NCI-H226 (cell line): ENCODE results near the gene P2RX4.
A peak's percentile ranks its signal among the peaks of the same experiment; 100 is the strongest.
"Not testable (repeated sequence)": the region's sequence is repeated elsewhere in the genome, so short reads cannot be mapped to it uniquely, and the experiment has no call there.

ENCODE experiments used
- DNase-seq: peaks from one replicate; pipeline ENCODE4 v3.0.0-alpha.2; 2015

The P2RX4 gene

DNA sequence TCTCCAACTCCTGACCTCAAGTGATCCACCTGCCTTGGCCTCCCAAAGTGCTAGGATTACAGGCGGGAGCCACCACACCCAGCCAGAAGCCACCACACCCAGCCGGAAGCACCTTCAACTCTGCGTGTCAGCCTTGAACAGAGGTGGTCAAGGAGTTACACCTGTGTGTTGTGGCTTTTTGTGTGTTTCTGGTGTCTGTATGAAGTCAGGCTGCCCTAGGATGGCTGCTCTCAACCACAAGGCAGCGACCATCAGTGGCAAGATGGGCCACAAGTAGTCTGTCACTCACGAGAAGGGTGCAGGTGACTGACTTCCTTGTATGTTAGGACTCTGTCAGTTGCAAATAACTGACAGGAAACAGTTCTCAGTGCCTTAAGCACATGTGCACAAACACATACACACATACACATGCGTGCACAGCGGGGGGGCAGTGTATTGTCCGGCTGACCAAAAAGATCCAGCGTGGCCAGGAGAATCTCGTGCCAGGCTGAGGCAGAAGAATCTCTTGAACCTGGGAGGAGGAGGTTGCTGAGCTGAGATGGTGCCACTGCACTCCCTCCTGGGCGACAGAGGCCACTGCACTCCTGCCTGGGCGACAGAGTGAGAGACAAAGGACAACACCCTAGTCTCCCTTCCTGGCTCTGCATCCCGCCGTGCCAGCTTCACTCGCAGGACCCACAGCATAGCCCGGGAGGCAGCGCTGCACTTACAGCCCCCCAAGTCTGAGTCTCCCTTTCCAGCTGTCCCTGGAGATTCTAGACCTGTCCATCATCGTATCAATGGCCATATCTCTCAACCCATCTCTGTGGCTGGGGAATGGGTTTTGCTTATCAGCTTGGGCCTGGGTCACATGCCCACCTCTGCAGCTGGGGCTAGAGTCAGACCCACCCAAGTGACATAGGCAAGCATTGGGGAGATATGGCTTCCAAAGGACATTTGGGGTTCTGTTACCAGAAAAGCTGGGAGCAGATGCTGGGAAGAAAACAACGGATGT lies 13.7 kb downstream of the P2RX4 start:
- DNase-seq = no peak

DNA sequence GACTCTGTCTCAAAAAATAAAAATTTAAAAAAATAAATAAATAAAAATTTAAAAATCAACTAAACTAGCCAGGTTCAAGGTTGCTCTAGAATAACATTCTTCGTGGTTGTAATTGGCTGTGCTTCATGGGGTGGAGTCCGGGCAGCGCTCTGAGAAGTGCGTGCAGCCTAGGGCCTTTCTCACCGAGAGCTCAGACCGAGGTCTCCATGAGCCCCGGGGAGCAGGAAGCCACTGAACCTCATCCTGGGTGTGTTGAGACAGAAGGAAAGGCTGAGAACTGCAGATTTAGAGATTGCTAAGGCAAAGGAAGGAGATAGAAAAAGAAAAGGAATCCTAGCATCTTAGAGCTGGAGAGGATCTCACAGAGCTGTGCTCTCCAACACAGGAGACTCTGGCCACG lies 14.7 kb downstream of the P2RX4 start:
- DNase-seq = no peak

DNA sequence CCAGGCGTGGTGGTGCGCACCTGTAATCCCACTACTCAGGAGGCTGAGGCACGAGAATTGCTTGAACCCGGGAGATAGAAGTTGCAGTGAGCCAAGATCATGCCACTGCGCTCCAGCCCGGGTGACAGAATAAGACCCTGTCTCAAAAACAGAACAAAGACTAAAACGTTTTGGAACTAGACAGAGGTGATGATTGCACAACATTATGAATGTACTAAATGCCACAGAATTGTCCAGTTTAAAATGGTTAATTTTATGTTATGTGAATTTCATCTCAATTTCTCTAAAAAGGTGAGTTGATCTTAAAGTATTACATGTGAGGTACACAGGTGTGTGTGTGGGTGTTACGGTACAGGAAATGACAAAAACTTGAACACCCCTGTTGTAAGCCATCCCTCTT lies 16.5 kb downstream of the P2RX4 start:
- DNase-seq = no peak

DNA sequence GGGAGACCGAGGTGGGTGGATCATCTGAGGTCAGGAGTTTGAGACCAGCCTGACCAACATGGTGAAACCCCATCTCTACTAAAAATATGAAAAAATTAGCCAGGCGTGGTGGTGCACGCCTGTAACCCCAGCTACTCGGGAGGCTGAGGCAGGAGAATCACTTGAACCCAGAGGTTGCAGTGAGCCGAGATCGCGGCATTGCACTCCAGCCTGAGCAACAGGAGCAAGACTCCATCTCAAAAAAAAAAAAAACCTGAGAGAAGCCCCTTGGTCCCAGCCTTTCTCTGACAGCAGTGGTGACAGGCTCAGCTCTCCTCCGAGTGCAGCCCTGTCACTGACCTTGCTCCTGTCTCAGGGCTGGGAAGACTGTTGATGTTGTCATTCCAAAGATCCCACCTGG lies 16.9 kb downstream of the P2RX4 start:
- DNase-seq = not testable (repeated sequence)

DNA sequence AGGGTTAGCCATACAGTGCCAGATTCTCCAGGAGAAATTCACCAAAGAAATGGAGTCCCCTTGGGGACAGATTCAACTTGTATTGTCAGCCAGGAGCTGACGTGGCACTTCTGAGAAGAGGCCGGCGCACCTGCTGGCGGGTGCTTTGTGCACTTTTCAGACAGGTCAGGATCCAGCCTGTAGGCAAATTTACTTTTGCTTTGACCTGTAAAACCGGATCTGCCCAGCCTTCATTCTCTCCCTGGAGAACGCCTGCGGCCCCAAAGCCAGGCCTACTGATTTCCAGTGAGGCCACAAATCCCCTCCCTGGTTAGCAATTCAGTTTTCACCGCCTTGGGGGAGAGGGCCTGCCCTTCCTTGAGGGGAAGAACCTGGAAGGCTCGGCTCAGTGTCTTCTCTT lies 17.4 kb downstream of the P2RX4 start:
- DNase-seq = no peak

DNA sequence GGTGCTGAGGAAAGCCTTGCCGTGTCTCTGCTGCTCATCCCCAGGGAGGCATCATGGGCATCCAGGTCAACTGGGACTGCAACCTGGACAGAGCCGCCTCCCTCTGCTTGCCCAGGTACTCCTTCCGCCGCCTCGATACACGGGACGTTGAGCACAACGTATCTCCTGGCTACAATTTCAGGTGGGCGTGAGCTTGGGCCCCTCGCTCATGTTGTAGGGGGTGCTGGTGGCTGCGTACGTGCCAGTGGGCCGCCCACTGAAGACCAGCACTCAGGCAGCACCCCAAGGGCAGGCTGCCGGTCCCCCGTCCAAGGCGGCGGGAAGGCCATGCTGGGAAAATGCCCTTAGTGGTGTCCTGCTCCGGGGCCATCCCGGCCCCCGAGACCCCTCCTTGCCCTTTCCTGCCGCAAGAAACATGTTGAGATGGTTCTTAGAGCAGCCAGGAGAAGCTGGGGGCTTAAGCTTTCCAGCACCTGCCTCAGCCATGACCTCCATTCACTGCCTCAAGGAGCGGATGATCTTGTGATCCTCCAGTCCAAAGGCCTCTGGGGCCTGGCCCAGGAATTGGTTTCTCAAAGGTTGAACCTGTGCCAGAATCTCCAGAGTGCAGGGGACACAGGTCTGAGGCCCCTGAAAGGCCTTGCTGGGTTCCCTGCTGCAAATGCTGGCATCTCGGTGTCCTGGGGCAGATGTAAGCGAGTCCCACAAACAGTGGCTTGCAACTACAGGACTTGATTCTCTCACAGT lies 19.2 kb downstream of the P2RX4 start:
- no peak for DNase-seq

DNA sequence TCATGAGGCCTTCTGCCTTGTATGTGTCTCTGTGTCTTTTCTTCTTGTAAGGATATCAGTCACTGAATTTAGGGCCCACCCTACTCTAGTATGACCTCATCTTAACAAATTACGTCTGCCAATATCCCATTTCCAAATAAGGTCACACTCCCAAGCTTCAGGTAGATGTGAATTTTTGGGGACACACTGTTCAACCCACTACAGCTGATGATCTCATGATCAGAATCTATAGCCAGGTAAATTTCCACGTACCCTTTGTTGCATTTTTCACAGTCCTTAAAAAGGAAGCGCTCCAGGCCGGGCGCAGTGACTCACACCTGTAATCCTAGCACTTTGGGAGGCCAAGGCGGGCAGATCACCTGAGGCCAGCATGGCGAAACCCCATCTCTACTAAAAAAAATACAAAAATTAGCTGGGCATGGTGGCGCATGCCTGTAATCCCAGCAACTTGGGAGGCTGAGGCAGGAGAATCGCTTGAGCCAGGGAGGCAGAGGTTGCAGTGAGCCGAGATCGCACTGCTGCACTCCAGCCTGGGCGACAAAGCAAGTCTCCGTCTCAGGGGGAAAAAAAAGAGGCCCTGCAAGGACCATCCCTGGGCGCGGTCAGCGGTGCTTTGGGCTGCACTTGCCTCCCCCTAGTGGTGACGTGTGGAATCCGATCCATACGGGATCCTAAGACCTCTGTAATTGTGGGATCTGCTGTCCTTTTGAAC lies 20.1 kb downstream of the P2RX4 start:
- DNase-seq = peak; percentile 27

DNA sequence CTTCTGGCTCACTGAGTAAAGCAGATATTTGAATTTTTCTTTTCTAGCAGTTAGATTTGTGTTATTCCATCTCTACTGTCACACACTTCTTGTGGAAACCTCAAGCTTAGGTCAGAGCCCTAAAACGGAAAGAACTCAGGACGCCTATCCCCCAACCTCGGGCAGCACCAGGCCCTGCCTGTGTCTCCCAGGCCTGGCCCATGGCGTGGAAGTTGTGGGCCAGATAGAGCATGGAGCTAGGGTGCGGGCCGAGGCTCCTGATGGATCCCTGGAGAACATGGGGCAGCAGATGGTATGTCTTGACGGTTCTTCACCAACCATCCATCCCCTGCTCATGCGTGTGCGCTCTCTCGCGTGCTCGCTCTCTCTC lies 20.6 kb downstream of the P2RX4 start:
- DNase-seq = no peak

DNA sequence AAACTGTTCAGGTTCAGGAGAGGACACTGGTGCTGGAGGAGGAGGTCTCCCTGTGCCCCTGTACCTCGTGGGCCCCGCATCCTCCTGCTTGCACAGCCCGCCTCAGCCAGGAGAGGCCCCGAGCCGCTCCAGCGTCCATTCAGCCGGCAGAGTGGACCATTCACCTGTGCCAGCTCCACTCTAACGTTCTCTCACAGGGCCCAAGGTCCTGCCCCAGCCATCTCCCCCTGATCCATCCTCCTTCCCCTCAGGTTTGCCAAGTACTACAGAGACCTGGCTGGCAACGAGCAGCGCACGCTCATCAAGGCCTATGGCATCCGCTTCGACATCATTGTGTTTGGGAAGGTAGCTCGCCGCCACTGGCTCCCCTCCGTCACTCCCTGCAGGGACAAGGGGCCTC lies 22.2 kb downstream of the P2RX4 start:
- no peak for DNase-seq

DNA sequence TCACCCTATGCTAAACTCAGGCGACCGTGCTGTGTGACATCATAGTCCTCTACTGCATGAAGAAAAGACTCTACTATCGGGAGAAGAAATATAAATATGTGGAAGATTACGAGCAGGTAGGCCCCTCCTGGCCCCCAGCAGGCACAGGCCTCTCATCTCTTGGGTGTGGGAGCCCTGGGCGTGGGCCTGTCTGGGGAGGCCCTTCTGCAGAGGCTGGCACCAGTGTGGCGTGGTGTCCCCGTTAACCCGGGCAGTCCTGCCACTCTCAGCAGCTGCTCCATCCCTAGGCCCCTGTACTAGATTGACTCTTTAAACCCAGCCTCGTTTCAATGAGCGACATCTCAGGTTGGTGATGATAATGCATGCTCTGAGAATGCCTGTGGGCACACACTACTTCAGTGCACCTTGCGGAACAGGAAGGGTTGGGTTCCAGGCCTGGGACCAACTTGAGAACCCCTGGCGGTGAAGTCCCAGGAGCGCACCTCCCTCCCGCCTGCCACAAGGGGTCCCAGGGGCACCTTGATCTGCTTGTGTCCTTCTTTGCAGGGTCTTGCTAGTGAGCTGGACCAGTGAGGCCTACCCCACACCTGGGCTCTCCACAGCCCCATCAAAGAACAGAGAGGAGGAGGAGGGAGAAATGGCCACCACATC lies 23.2 kb downstream of the P2RX4 start:
- DNase-seq = no peak

DNA sequence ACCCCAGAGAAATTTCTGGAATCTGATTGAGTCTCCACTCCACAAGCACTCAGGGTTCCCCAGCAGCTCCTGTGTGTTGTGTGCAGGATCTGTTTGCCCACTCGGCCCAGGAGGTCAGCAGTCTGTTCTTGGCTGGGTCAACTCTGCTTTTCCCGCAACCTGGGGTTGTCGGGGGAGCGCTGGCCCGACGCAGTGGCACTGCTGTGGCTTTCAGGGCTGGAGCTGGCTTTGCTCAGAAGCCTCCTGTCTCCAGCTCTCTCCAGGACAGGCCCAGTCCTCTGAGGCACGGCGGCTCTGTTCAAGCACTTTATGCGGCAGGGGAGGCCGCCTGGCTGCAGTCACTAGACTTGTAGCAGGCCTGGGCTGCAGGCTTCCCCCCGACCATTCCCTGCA lies 23.7 kb downstream of the P2RX4 start:
- DNase-seq = no peak

DNA sequence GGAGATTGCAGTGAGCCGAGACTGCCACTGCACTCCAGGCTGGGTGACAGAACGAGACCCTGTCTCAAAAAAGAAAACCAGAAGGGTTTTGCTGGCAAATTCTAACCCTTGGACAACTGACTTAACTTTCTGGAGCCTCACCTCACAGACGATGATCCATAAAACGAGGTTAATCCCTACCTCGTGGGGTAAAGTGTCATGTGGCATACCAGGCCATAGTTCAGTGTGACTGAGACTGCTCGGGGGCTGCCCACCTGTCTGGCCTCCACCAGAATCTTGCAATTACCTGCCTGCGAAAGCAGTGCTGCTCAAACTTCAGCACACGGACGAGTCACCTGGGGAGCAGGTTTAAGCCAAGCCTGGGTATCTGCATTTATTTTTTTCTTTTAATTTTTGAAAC lies 26.8 kb downstream of the P2RX4 start:
- DNase-seq = no peak

DNA sequence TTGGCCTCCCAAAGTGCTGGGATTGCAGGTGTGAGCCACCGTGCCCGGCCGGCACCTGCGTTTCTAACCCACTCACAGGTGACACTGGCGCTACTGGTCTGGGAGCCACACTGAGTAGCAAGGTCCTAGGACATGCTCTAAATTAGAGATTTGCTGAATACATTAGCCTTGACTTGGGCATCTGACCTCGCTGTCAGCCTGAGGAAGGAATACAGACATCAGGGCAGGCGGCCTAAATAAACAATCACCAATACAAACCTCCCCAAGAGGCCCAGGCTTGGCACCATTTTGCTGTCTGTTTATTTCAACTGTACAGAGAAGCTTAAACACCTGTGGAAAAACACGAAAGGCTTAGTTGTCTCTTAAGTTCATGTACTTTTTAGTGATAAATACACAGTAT lies 27.5 kb downstream of the P2RX4 start:
- no peak for DNase-seq

DNA sequence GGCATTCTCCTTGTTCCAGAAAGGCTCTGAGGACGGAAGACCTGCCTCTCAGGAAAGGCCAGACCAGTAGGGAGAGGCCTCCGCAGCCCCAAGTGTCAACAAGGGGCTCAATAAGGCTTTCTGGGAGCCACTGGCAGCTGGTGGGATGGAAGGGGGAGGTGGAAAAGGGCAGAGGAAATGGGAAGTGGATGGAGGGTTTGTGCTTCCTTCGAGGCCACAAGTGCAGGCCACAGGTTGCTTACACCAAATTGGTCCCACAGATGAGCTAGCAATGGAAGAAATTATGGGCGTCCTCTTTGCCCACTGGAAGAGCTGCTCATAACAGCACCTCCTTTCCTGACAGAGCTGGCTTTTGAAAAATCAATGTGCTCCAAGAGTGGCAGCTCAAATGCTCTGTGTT lies 28.2 kb downstream of the P2RX4 start:
- no peak for DNase-seq

DNA sequence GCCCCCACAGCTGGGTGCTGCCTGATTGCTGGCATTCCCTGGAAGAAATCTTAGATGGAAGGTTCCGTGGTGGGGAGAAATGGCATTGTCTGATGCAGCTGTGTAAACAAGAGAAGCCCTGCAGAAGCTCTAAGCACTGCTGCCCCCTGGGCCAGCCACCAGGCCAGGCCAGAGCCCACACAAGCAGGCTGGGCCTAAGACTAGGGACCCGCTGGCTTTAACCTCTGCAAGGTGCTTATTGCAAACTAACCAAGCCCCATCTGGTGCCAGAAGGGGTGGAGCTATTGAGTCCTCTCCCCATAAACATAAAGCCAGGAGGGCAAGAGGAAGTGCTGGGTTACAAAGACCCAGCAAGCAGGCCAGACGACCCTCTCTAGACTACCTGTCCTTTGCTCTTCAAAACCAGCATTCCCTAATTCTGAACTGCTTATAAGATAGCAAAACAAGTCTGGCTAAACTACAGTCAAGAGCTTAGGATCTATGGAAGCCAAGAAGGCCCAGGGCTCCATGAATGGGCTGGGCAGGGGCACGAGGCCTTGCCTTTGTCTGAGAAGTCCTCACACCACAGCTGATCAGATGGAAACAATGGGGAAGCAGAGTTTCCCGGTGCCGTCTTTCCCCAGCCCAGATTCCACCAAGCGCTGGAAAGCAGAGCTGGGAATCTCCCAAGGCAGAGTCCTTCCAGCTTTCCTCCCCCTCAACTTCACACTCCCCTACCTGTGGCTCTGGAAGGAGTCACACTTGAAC lies 28.8 kb downstream of the P2RX4 start:
- DNase-seq = no peak

DNA sequence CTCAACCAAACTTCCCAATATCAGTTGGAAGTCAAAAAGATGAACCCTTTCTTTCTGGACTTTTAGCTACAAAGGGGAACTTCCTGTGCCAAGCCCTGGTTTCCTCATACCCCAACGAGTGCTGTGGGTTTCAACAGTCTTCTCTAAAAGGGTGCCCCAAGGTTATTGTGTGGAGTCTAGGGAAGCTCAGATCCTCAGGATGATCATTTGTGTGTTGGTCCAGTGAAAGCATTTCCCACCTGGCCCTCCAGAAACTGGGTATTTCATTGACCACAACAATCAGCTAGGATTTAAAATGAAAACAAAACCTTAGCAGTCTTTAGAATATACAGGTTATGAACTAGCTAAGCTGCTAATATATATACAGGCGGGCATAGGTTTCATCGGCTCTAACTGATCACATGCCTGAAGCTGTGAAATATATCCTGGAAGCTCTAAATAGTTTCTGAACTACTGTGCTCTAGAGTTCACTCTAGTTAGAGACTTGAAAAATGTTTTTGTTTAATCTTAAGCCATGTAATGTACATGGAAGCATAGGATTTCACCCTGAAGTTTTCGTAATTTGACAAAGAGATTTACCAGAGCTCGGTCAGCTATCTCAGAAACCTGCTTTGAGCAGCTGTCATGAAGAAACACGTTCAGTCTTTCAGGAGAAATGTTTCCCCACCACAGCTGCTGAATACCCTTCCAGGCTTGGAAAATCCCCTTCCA lies 29.6 kb downstream of the P2RX4 start:
- DNase-seq = no peak

DNA sequence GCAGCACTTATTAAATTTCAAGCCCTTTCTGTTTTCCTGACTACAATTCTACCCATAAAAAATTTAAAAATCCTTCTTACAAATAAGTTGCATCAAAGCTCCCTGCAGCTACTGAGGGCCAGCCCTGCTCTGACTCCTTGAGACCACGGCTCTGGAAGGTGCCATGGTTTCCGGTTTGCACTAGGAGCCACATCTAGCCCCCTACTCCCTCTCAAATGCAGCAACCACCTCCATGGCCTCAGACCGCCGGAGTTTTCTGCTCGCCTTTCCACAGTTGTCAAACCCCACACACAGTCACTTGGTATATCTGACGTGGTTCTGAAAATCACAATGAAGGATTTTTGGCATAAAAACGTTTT lies 30.1 kb downstream of the P2RX4 start:
- no peak for DNase-seq

DNA sequence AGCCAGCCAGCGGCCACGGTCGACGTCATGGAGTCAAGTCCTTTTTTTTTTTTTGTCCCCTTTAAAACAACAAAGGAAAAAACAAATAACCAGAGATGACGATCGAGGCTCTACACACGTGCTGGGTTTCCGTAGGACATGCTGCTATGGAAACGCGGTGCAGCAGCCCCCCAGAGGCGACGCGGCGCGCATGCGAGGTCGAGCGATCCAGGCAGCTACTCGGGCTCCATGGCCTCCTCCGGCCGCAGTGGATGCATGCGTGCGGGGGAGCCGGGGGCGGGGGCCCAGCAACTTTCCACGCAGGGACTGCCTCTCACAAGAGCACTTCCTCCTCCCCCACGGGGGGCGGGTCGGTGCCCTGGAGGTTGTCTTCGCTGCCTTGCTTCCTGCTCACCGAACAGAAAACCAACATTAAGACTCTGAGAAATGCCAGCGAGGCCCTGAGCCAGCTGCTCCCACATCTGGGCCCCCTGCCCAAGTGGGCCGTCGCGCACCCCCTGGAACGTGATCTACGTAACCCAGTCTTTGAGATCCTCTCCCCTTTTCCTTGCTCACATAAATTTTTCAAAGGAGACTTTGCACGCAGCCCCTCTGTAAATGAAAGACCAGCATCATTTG lies 30.7 kb downstream of the P2RX4 start:
- no peak for DNase-seq

DNA sequence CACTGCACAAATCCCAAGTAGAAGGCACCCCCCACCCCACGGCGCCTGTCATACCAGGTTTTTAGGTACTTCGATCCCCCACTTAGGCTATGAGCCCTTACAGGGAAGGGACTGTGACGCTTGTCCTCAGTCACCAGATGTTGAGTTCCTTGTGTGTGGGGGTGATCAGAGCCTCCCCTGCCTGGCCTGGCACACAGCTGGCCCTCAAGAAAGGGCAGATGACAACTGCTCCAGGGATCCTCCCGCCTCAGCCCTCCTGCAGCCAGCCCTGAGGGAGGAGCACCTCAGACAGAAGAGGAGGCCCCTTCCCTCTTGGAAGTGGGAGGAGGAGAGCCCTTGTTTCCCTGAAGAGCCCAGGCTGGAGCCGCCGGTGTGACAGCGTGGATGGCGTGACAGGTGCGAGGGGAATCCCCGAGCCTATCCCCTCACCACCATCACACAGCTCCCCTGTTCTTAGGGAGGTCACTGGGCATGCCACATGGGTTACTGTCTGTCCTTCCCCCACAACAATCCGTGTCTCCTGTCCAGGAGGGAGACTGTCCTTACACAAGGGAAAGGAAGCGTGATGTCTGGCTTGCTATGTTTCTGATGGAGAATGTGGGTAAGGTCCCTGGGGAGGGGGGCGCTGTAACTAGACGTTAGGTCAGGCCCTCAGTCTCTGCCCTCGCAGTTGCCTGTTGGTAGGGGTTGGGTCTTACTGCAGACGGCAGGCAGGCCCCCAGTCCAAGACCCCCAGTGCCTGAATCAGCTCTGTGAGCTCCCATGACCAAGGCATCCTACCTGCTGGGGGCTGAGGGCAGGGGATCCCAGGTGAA lies 31.4 kb downstream of the P2RX4 start:
- no peak for DNase-seq

DNA sequence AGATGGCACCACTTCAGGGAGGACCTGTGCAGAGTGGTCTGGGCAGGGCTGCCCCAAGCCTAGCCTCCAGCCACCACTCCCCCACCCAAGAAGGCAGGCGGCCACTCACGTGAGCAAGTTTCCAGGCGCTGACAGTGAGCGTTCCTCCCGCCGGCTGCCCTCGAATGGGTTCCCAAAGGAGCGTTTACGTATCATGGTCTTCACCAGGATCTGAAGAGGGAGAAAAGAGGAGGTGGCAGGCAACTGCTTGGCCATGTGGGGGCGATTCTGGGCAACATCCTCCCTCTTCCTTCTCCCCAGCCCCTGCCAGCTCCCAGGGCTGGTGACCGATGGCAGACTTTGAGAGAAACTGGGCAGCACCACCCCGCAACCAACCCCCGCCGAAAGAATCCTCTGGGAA lies 35.1 kb downstream of the P2RX4 start:
- DNase-seq = no peak
